GM12878 (cell line): ENCODE results near the gene GVQW3. TPM values are rescaled to one million over a fixed set of nuclear protein-coding genes. Genes with fewer than 3 reads are reported as not detected.
A peak's percentile ranks its signal among the peaks of the same experiment; 100 is the strongest.

Experiments
- E2F8 ChIP-seq: fragments of 450-650 bp; IDR thresholded peaks from 2 replicates; pipeline ENCODE4 v1.6.1; 2018; ENCODE audit warnings: mild to moderate bottlenecking, low read depth, moderate library complexity; ENCODE audit not compliant: partially characterized antibody
- ETV6 ChIP-seq, 2 experiments: fragments of 450-650 bp in 1 of 2; IDR thresholded peaks in 1 of 2; conservative IDR thresholded peaks in 1 of 2; 2 replicates each; pipeline ENCODE4 v1.6.1; 2014; ENCODE audit warnings: antibody characterized with exemption in 1 of 2, borderline replicate concordance in 1 of 2, low read depth in 1 of 2, mild to moderate bottlenecking in 1 of 2, moderate library complexity in 1 of 2
- FOXM1 ChIP-seq: IDR thresholded peaks from 2 replicates; pipeline ENCODE4 v1.6.1; 2012; ENCODE audit warnings: low read depth, mild to moderate bottlenecking, inconsistent platforms, low read length, moderate library complexity
- GABPA ChIP-seq: IDR thresholded peaks from 2 replicates; pipeline ENCODE4 v1.6.1; 2014; ENCODE audit warnings: antibody characterized with exemption, low read depth, mild to moderate bottlenecking, inconsistent platforms
- IKZF1 ChIP-seq: fragments of 450-650 bp; conservative IDR thresholded peaks from 2 replicates; pipeline ENCODE4 v1.6.1; 2017; ENCODE audit warnings: antibody characterized with exemption, mild to moderate bottlenecking
- MEF2B ChIP-seq: fragments of 450-650 bp; IDR thresholded peaks from 2 replicates; pipeline ENCODE4 v1.6.1; 2018; ENCODE audit warnings: mild to moderate bottlenecking, moderate library complexity; ENCODE audit not compliant: partially characterized antibody, poor library complexity, severe bottlenecking
- NBN ChIP-seq: fragments of 450-650 bp; IDR thresholded peaks from 2 replicates; pipeline ENCODE4 v1.6.1; 2016
- NFIC ChIP-seq: IDR thresholded peaks from 2 replicates; pipeline ENCODE4 v1.6.1; 2012; ENCODE audit warnings: low read depth, mild to moderate bottlenecking, inconsistent platforms, low read length, moderate library complexity
- NRF1 ChIP-seq: conservative IDR thresholded peaks from 2 replicates; pipeline ENCODE4 v1.6.1; 2011; ENCODE audit warnings: mild to moderate bottlenecking, low read depth, low read length, improper control_type of control experiment
- PAX8 ChIP-seq: fragments of 450-650 bp; IDR thresholded peaks from 2 replicates; pipeline ENCODE4 v1.6.1; 2017; ENCODE audit warnings: mild to moderate bottlenecking, moderate library complexity
- POLR2AphosphoS5 ChIP-seq: IDR thresholded peaks from 2 replicates; pipeline ENCODE4 v1.6.1; 2011; ENCODE audit warnings: mild to moderate bottlenecking, low read length, inconsistent platforms
- POU2F2 ChIP-seq: IDR thresholded peaks from 3 replicates; pipeline ENCODE4 v1.6.1; 2011; ENCODE audit warnings: low read depth, mild to moderate bottlenecking, low read length, borderline replicate concordance
- TAF1 ChIP-seq: IDR thresholded peaks from 2 replicates; pipeline ENCODE4 v1.6.1; 2011; ENCODE audit warnings: mild to moderate bottlenecking, low read depth, low read length, borderline replicate concordance
- USF1 ChIP-seq: IDR thresholded peaks from 2 replicates; pipeline ENCODE4 v1.6.1; 2011; ENCODE audit warnings: borderline replicate concordance, low read depth, mild to moderate bottlenecking, moderate library complexity, mixed read lengths, low read length; ENCODE audit not compliant: insufficient read depth; ENCODE audit errors: extremely low read length
- WRNIP1 ChIP-seq: IDR thresholded peaks from 2 replicates; pipeline ENCODE4 v1.6.1; 2011; ENCODE audit warnings: low read depth, low read length, improper control_type of control experiment, borderline replicate concordance
- YBX1 ChIP-seq: fragments of 450-650 bp; IDR thresholded peaks from 2 replicates; pipeline ENCODE4 v1.6.1; 2016; ENCODE audit warnings: antibody characterized with exemption
- ZNF207 ChIP-seq: fragments of 450-650 bp; IDR thresholded peaks from 2 replicates; pipeline ENCODE4 v1.6.1; 2014; ENCODE audit warnings: antibody characterized with exemption, mild to moderate bottlenecking, borderline replicate concordance
- ZNF217 ChIP-seq: fragments of 450-650 bp; IDR thresholded peaks from 2 replicates; pipeline ENCODE4 v1.6.1; 2017; ENCODE audit warnings: antibody characterized with exemption, mild to moderate bottlenecking
- polyA plus RNA-seq, 11 experiments: library from polyadenylated mRNA; depleted of rRNA in 4 of 11; unstranded in 6 of 11; stranded (reverse) in 5 of 11; fragments of >200 nt; fragmentation: Nextera tagmentation in 4 of 11; fragmentation: Illumina TruSeq in 1 of 11; extraction: Ambion mirVana in 4 of 11; extraction: Trizol in 1 of 11; gene quantifications; 1 replicate in 1 of 11; 2 replicates in 10 of 11; pipeline versions ENCODE4 v1.2.1 to v1.2.3, GENCODE V29; 2011 to 2016; ENCODE audit warnings: inconsistent platforms in 2 of 11, missing spikeins in 2 of 11, low read depth in 1 of 11
- total RNA-seq, 4 experiments: library from RNA; depleted of rRNA in 3 of 4; stranded (reverse); fragments of >200 nt in 3 of 4; fragmentation: Illumina TruSeq in 1 of 4; extraction: Trizol in 1 of 4; gene quantifications; 2 replicates each; pipeline versions ENCODE4 v1.2.1 to v1.2.3, GENCODE V29; 2013 to 2021
- TF ChIP-seq, protein P1 (sequence below): fragments of 450-650 bp; IDR thresholded peaks from 2 replicates; pipeline ENCODE4 v1.6.1; 2017; ENCODE audit warnings: mild to moderate bottlenecking, moderate library complexity
- TF ChIP-seq, protein P2 (sequence below): fragments of 450-650 bp; IDR thresholded peaks from 2 replicates; pipeline ENCODE4 v1.6.1; 2017; ENCODE audit warnings: mild to moderate bottlenecking

GVQW3 gene
- total and polyA plus RNA-seq, 10 of the 15 experiments (the other 5 are each of a cell fraction or from before 2014, with no cell fraction given): 0.13 to 3.3 (median 1.7) TPM

DNA sequence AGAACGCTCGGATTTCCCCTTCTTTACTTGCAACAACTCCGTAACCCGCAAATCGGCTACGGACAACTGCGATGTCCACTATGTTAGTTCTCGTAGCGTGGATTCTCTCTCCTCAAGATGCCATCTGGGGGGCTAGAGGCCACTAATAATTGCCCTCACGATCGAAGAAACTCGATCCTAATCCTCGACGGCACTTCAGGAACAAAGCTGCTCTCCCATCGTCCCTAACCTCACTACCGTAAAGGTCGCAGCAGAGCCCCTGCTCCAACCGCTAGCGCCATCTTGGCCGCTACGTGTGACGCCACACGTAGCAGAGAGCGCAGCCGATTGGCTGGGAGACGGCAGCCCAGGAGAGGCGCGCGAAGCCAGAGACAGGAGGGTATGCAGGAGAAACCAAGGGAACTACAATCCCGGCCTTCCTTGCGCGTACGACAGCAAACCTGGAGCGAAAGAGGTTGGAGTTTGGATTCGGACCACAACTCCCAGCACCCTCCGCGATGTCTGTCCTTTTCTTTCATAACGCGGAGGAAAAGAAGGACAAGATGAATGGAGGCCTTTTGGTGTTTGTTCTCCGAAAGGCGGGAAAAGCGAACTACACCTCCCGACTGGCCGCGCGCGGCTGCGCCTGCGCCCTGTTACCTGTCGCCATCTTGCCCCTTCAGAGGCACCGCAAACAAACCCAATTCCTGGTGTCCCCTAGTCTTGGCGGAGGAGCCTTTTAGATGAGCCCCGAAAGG, 63.4 kb downstream of the GVQW3 start, which contains the start of gene EMSY (continued):
- TF ChIP-seq, protein P1, sequence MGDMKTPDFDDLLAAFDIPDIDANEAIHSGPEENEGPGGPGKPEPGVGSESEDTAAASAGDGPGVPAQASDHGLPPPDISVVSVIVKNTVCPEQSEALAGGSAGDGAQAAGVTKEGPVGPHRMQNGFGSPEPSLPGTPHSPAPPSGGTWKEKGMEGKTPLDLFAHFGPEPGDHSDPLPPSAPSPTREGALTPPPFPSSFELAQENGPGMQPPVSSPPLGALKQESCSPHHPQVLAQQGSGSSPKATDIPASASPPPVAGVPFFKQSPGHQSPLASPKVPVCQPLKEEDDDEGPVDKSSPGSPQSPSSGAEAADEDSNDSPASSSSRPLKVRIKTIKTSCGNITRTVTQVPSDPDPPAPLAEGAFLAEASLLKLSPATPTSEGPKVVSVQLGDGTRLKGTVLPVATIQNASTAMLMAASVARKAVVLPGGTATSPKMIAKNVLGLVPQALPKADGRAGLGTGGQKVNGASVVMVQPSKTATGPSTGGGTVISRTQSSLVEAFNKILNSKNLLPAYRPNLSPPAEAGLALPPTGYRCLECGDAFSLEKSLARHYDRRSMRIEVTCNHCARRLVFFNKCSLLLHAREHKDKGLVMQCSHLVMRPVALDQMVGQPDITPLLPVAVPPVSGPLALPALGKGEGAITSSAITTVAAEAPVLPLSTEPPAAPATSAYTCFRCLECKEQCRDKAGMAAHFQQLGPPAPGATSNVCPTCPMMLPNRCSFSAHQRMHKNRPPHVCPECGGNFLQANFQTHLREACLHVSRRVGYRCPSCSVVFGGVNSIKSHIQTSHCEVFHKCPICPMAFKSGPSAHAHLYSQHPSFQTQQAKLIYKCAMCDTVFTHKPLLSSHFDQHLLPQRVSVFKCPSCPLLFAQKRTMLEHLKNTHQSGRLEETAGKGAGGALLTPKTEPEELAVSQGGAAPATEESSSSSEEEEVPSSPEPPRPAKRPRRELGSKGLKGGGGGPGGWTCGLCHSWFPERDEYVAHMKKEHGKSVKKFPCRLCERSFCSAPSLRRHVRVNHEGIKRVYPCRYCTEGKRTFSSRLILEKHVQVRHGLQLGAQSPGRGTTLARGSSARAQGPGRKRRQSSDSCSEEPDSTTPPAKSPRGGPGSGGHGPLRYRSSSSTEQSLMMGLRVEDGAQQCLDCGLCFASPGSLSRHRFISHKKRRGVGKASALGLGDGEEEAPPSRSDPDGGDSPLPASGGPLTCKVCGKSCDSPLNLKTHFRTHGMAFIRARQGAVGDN: peak; percentile 56
- TF ChIP-seq NFIC (peak; percentile 22; the same call in 1 of the 2 replicates), USF1 (no peak), YBX1 (no peak), NBN (peak; percentile 85), NRF1 (peak; percentile 91), IKZF1 (peak; percentile 100), WRNIP1 (no peak), POLR2AphosphoS5 (peak; percentile 99), E2F8 (peak; percentile 62), ETV6 (conservative IDR thresholded peaks at IDR 0.05 in 1 of 2, IDR thresholded peaks at IDR 0.05 in 1 of 2; ENCODE audit: borderline replicate concordance in 1 of 2, low read depth in 1 of 2) (0 out of 4 replicates have a peak, but pooled peaks of 1 of the 2 experiments have one; percentile 11), ZNF217 (no peak), FOXM1 (no peak), GABPA (no peak), POU2F2 (peak; percentile 84), ZNF207 (no peak; the same call in none of the 2 replicates), MEF2B (peak; percentile 17), TAF1 (peak; percentile 98), PAX8 (no peak)
- TF ChIP-seq, protein P2, sequence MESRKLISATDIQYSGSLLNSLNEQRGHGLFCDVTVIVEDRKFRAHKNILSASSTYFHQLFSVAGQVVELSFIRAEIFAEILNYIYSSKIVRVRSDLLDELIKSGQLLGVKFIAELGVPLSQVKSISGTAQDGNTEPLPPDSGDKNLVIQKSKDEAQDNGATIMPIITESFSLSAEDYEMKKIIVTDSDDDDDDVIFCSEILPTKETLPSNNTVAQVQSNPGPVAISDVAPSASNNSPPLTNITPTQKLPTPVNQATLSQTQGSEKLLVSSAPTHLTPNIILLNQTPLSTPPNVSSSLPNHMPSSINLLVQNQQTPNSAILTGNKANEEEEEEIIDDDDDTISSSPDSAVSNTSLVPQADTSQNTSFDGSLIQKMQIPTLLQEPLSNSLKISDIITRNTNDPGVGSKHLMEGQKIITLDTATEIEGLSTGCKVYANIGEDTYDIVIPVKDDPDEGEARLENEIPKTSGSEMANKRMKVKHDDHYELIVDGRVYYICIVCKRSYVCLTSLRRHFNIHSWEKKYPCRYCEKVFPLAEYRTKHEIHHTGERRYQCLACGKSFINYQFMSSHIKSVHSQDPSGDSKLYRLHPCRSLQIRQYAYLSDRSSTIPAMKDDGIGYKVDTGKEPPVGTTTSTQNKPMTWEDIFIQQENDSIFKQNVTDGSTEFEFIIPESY: no peak
